Activated naive CD4-positive, alpha-beta T cell treated with anti-CD3 and anti-CD28 coated beads, Interleukin-2, amount 10 ng/mL, durations not matched to agents 7 days and 5 days (primary cell): Measurements from ENCODE around the gene C16orf86.

ENCODE experiments used
- CTCF ChIA-PET: fragments of 350-600 bp; sonication (Branson Sonifier 250); formaldehyde crosslinking; loops from one replicate; lab custom pipeline; 2021; ENCODE audit warnings: antibody characterized with exemption; lab: Charles Lee
- DNase-seq: peaks from one replicate; pipeline ENCODE4 v3.0.0-alpha.2; 2020
- H3K27ac Mint-ChIP-seq: one replicate; pipeline ENCODE4 v1.8.0; 2021; ENCODE audit warnings: mild to moderate bottlenecking, moderate library complexity, mixed read lengths
- H3K27me3 Mint-ChIP-seq: one replicate; pipeline ENCODE4 v1.8.0; 2021; ENCODE audit warnings: mild to moderate bottlenecking, mixed read lengths
- H3K36me3 Mint-ChIP-seq: one replicate; pipeline ENCODE4 v1.8.0; 2021; ENCODE audit warnings: mixed read lengths
- H3K4me1 Mint-ChIP-seq: one replicate; pipeline ENCODE4 v1.8.0; 2021; ENCODE audit warnings: mixed read lengths
- H3K4me3 Mint-ChIP-seq: one replicate; pipeline ENCODE4 v1.8.0; 2021; ENCODE audit warnings: mild to moderate bottlenecking, moderate library complexity, mixed read lengths
- H3K9me3 Mint-ChIP-seq: one replicate; pipeline ENCODE4 v1.8.0; 2021; ENCODE audit warnings: mixed read lengths

C16orf86 gene

DNA sequence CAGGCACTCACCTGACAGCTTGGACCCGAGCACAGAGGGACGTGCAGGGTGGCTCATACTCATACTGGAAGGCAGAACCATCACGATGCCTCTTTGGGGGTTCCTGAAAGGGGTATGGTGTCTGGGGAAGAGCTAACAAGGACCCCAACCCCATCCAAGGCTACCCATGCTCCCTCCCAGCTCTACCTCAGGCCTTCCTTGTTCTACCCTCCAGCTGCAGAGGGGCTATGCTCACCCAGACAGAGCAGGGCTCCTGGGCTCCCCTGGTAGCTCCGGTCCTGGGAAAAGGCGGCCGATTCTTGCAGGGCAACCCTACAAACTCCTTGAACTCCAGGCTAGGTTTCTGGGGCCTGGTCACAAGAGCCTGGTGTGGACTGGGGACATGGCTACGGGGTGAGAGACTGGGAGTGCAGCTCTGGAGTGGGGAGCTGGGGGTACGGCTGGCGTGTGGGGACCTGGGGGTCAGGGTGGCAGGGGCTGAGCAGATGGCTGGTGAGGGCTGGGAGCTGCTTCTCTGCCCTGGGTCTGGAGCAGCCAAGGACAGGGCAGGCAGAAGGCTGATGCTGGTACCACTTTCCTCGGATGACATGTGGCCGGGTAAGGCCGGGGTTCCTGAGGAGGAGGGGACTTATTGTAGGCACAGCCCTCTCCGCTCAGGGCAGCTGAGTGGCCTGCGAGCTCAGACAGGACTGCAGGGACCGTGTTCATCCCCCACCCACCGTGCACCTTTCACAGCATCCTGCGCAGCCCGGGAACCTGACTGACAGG is 8.7 kb upstream of the C16orf86 start:
- H3K36me3 Mint-ChIP-seq, result peaks cover 23% of the 10 kb centered on the region

DNA sequence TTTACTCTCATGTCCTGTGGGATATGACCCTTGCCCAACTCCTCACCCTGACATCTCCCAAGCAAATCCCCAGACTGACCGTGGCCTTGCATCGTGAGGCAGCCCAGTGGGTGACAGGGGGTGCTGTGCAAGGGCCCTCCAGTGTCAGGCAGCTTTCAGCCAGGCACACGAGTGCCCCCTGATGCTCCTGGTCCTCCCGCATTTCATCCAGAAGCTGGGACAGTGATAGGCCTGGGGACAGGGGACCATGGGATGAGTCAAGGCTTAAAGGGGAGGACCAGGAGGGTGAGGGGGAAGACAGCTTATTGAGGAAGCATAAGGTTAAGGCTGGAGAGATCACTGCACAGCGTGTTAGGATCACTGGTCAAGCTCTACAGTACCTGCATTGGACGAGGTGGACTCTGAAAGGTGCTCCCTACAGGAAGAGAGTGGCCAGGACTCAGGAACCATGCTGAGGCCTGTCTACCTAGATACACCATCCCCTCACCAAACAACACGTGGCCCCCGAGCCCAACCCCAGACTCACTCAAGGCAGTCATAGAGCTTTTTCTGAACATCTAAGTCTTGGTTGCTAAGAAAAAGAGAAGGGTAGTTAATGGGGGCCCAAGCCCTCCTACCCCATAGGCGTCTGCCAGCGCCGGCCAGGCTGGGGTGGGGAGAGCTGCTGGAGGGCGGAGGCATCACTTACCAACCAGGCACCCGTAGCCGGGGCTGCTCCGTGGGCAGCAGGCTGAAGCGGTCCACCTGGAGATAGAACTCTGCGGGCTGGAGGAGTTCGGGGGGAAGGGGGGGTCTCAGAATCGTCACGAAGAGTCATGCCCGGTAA is 7.6 kb upstream of the C16orf86 start:
- Mint-ChIP-seq H3K36me3 (peaks cover 23% of the 10 kb centered on the region), H3K4me3 (peak overlapping the region; percentile 95), H3K27me3 (no peaks in the 10 kb centered on the region), H3K27ac (peak overlapping the region; percentile 97), H3K9me3 (no peaks in the 10 kb centered on the region), H3K4me1 (peaks cover 33% of the 10 kb centered on the region)
- CTCF ChIA-PET, result interaction anchor here (0.5 to 4.9 kb wide), 6 partner anchors 15 to 138 kb away, joined by 3 to 33 read pairs (median 14); partner anchors contain the start of genes CARMIL2 and CTCF
- no peak for DNase-seq

More for the DNA sequence above, 8.7 kb upstream of the C16orf86 start:
- H3K9me3 Mint-ChIP-seq, result no peaks in the 10 kb centered on the region
- no peaks in the 10 kb centered on the region for H3K27me3 Mint-ChIP-seq
- H3K27ac Mint-ChIP-seq, result no peak overlapping the region
- no peak for DNase-seq
- peaks cover 32% of the 10 kb centered on the region for H3K4me1 Mint-ChIP-seq
- peak overlapping the region; percentile 95 for H3K4me3 Mint-ChIP-seq
- CTCF ChIA-PET, result interaction anchor here (1.1 to 4.9 kb wide), 4 partner anchors 14 to 137 kb away, joined by 3 to 33 read pairs (median 24); partner anchors contain the start of genes CARMIL2 and CTCF

DNA sequence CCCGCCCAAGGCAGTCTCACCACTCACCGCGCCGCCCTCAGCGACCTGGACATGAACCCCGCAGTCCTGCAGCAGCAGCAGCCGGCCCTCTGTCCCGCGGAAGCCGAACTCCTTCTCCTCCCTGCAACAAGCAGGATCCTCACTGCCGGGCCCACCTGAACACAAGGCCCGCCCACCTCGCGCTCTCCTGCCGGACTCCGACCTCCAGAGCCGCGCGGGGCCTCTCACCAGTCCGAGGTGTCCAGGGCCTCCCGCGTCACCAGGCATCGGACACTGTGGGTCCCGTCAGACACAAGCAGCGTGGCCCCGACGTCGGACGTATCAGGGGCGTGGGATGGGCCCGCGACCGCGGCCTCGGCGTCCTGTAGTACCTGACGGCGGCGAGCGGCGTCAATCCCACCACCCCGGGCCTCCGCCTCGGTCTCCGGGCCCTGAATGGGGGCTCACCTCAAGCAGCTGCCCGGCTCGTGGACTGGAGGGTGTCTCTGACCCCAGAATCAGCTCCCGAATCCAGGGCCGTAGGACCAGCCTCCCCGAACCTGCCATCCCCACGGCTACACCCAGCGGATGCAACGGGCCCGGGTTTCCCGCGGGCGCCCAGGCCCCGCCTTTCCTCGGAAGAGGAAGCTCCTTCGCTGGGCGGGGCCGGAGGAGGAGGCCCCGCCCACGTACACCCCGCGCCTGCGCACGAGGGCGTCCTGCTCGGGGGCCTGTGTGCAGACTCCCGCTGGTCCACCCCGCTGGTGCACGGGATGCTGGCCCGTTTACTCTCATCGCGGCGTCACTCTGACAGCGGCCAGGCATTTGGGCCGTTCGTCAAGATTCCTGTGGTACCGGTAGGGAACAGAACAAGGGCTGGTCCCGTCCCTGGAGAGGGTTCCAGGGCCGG is 6.7 kb upstream of the C16orf86 start, which contains the start of gene ACD:
Gene ACD (minus strand): TSS at position 586 of the 889 bp plus-strand sequence. CDS start 40 bp downstream, at position 546.
- peaks cover 33% of the 10 kb centered on the region for H3K4me1 Mint-ChIP-seq
- H3K27ac Mint-ChIP-seq, result peak within 1 kb of the TSS; percentile 97
- H3K36me3 Mint-ChIP-seq, result peaks cover 24% of the 10 kb centered on the region
- DNase-seq, result peak; percentile 93
- CTCF ChIA-PET, result interaction anchor here (1.1 to 4.9 kb wide), 4 partner anchors 16 to 139 kb away, joined by 3 to 33 read pairs (median 24); partner anchors contain the start of gene CARMIL2
- H3K4me3 Mint-ChIP-seq, result peak within 1 kb of the TSS; percentile 95
- H3K9me3 Mint-ChIP-seq, result no peaks in the 10 kb centered on the region
- no peaks in the 10 kb centered on the region for H3K27me3 Mint-ChIP-seq

DNA sequence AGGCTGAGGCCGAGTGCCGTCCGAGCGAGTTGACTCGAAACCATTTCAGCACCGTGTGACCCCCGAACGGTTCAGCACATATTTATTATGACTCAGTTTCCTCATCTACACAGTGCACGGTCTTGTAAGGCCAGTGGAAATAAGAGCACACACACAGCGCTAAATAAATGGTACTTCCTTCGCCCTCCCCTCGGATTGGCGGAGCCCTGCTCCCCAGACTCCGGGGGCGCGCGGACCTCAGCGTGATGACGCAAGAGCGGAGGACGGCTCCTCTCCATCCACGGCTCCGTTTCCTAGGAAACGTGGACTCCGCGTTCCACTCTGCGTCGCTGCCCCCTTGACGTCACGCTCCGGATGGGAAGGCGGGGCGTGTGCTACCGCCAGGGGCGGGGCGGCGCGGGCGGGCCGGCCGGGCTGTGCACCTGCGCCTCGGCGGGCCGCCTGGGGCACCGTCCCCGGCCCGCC is 6.0 kb upstream of the C16orf86 start, which contains the start of gene PARD6A:
Gene PARD6A (plus strand): TSS at position 397 of the 465 bp plus-strand sequence. CDS start 79 bp downstream, outside the sequence.
- DNase-seq, result peak; percentile 98
- Mint-ChIP-seq H3K9me3 (no peaks in the 10 kb centered on the region), H3K4me3 (peak within 1 kb of the TSS; percentile 95), H3K36me3 (peaks cover 22% of the 10 kb centered on the region), H3K4me1 (peaks cover 34% of the 10 kb centered on the region), H3K27me3 (no peaks in the 10 kb centered on the region), H3K27ac (peak within 1 kb of the TSS; percentile 97)
- CTCF ChIA-PET, result interaction anchor here (1.1 to 4.9 kb wide), 4 partner anchors 16 to 140 kb away, joined by 3 to 33 read pairs (median 24); partner anchors contain the start of gene CARMIL2

DNA sequence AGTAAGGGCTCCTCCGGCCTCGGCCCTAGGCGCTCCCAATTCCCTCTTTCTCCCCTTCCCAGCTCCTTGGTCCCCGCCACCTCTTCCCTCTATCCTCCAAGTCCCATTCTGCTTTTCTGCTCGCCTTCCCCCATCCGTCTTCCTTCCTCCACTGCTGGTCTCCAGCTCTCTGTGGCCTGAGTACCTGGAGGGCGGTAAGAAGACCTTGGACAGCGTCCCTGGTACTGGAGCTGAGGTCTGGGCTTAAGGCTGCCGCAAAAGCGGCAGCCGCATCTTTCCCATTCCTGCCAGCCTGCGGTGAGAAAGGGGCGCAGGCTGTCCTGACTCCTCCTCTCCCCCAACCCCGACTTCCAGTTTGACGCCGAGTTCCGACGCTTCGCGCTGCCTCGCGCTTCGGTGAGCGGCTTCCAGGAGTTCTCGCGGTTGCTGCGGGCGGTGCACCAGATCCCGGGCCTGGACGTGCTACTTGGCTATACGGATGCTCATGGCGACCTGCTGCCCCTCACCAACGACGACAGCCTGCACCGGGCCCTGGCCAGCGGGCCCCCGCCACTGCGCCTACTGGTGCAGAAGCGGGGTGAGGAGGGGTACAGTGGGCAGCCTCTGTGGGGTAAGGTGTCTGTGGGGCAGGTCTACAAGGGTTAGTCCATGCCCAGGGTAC is 5.4 kb upstream of the C16orf86 start:
- no peaks in the 10 kb centered on the region for H3K9me3 Mint-ChIP-seq
- DNase-seq, result peak; percentile 51
- H3K4me3 Mint-ChIP-seq, result peak overlapping the region; percentile 95
- H3K27ac Mint-ChIP-seq, result peak overlapping the region; percentile 86
- H3K27me3 Mint-ChIP-seq, result no peaks in the 10 kb centered on the region
- peaks cover 36% of the 10 kb centered on the region for H3K4me1 Mint-ChIP-seq
- H3K36me3 Mint-ChIP-seq, result peaks cover 19% of the 10 kb centered on the region
- CTCF ChIA-PET, result interaction anchor here (0.6 to 4.9 kb wide), 4 partner anchors 17 to 141 kb away, joined by 4 to 33 read pairs (median 24); partner anchors contain the start of gene CARMIL2

DNA sequence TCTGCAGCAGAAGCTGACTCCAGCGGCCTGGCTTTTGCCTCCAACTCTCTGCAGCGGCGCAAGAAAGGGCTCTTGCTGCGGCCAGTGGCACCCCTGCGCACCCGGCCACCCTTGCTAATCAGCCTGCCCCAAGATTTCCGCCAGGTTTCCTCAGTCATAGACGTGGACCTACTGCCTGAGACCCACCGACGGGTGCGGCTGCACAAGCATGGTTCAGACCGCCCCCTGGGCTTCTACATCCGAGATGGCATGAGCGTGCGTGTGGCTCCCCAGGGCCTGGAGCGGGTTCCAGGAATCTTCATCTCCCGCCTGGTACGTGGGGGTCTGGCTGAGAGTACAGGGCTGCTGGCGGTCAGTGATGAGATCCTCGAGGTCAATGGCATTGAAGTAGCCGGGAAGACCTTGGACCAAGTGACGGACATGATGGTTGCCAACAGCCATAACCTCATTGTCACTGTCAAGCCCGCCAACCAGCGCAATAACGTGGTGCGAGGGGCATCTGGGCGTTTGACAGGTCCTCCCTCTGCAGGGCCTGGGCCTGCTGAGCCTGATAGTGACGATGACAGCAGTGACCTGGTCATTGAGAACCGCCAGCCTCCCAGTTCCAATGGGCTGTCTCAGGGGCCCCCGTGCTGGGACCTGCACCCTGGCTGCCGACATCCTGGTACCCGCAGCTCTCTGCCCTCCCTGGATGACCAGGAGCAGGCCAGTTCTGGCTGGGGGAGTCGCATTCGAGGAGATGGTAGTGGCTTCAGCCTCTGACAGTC is 4.5 kb upstream of the C16orf86 start:
- Mint-ChIP-seq H3K27ac (no peak overlapping the region), H3K4me3 (peak overlapping the region; percentile 95), H3K4me1 (peaks cover 38% of the 10 kb centered on the region), H3K36me3 (peaks cover 19% of the 10 kb centered on the region), H3K27me3 (peaks cover 4% of the 10 kb centered on the region), H3K9me3 (no peaks in the 10 kb centered on the region)
- DNase-seq, result no peak
- CTCF ChIA-PET, result interaction anchor here (1.4 to 10.0 kb wide), 7 partner anchors 10 to 141 kb away, joined by 3 to 151 read pairs (median 15); partner anchors contain the start of genes CARMIL2 and CTCF

DNA sequence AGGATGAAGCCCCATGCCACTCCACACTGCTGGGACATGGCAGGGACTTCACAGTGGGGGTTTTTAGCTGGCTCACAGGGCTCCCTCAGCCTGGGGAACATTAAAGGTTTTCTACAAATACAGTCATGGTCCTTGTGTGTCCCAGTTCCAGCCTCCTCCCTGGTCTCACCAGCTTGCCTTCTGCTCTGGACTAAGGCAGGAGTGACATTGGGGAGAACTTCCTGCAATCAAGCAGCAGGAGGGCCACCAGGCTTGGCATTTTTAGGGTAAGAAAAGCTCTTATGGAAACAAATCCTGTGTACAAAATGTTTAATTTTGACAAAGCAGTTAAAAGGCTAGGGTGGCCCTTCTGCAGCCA is 4.0 kb upstream of the C16orf86 start:
- peak overlapping the region; percentile 23 for H3K4me3 Mint-ChIP-seq
- no peaks in the 10 kb centered on the region for H3K9me3 Mint-ChIP-seq
- no peak for DNase-seq
- CTCF ChIA-PET, result interaction anchor here (1.1 to 10.0 kb wide), 8 partner anchors 10 to 280 kb away, joined by 3 to 151 read pairs (median 8); partner anchors contain the start of genes CARMIL2 and CTCF
- peaks cover 43% of the 10 kb centered on the region for H3K4me1 Mint-ChIP-seq
- H3K27me3 Mint-ChIP-seq, result peaks cover 4% of the 10 kb centered on the region
- peaks cover 17% of the 10 kb centered on the region for H3K36me3 Mint-ChIP-seq
- H3K27ac Mint-ChIP-seq, result no peak overlapping the region

DNA sequence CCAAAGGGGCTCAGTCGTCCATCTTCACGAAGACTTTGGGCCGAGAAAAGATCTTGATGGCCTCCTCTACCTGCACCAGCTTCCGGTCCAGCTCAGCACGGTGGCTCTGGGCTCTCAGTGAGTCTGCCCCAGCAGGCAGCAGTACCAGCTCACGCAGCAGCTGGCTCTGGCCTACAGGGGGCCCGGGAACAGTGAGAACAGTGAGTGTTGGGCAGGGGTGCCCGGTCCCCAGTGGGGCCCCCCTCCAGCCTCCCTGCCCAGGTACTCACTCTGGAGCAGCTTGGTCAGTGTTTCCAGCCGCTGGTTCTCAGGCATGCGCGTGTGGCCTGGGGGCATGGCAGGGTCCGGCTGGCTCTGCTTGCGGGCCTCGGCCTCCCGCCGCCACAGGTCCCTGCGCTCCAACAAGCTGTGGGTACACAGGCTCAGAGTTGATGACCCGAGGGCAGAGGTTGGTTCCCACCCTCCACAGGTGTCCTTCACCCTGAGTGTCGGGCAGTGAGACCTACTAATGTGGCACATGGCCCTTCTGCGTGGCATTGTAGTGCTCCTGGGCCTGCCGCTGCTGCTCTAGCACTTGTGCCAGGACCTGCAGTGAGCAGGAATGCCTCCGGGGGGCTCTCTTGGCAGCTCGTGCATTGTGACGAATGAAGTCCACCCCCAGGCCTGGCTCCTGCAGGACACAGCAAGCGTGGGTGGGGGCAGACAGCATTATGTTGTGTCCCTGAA is 3.3 kb upstream of the C16orf86 start:
- no peak overlapping the region for H3K4me3 Mint-ChIP-seq

DNA sequence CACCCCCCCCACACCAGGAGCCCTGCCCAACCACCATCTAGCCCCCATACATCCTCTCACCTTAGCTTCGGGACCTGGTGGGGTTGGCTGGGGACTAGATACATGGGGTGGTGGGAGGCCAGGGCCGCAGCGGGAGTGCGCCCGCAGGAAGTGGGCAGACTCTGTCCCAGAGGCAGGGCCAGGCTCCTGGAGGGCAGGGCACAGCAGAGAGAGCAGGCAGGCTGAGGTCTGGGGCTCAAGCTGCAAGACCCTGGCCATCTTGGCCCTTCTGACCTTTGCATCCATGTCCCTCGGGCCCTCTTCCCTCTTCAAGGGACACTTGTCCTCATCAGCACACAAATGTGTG is 2.8 kb upstream of the C16orf86 start:
- H3K9me3 Mint-ChIP-seq, result no peaks in the 10 kb centered on the region

More for the DNA sequence above, 3.3 kb upstream of the C16orf86 start:
- Mint-ChIP-seq H3K9me3 (no peaks in the 10 kb centered on the region), H3K4me1 (peaks cover 43% of the 10 kb centered on the region), H3K27me3 (peaks cover 4% of the 10 kb centered on the region), H3K36me3 (peaks cover 13% of the 10 kb centered on the region), H3K27ac (no peak overlapping the region)
- CTCF ChIA-PET, result interaction anchor here (0.5 to 10.0 kb wide), 10 partner anchors 9 to 279 kb away, joined by 3 to 151 read pairs (median 4); partner anchors contain the start of genes CARMIL2 and CTCF
- DNase-seq, result peak; percentile 58

DNA sequence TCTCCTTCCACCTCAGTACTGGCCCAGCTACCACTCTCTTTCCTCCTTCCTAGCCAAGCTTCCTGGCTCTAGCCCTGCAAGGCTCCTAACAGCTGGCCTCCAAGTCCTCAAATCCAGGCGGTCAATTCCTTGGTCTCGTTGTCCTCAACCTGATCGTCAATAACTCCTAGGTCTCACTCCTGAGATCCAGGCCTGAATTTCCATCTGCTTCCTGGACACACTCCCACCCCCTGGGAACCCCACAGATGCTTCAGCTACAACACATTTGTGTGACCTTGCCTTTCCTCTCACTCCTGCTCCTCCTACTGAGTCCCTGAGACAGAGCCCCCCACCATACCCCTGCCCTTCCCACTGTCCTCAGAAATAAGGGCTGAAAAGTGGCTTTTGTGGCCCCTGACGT is 2.4 kb upstream of the C16orf86 start:
- CTCF ChIA-PET, result interaction anchor here (0.7 to 10.0 kb wide), 7 partner anchors 8 to 142 kb away, joined by 3 to 151 read pairs (median 11); partner anchors contain the start of genes CARMIL2 and CTCF
- H3K27ac Mint-ChIP-seq, result no peak overlapping the region
- no peak for DNase-seq
- H3K27me3 Mint-ChIP-seq, result peaks cover 4% of the 10 kb centered on the region
- no peaks in the 10 kb centered on the region for H3K9me3 Mint-ChIP-seq
- peaks cover 10% of the 10 kb centered on the region for H3K36me3 Mint-ChIP-seq
- H3K4me1 Mint-ChIP-seq, result peaks cover 41% of the 10 kb centered on the region
- peak overlapping the region; percentile 8 for H3K4me3 Mint-ChIP-seq

More for the DNA sequence above, 2.8 kb upstream of the C16orf86 start:
- Mint-ChIP-seq H3K27me3 (peaks cover 4% of the 10 kb centered on the region), H3K36me3 (peaks cover 13% of the 10 kb centered on the region), H3K27ac (no peak overlapping the region), H3K4me3 (no peak overlapping the region), H3K4me1 (peaks cover 42% of the 10 kb centered on the region)
- DNase-seq, result no peak
- CTCF ChIA-PET, result interaction anchor here (0.5 to 10.0 kb wide), 8 partner anchors 9 to 279 kb away, joined by 3 to 151 read pairs (median 8); partner anchors contain the start of genes CARMIL2 and CTCF

DNA sequence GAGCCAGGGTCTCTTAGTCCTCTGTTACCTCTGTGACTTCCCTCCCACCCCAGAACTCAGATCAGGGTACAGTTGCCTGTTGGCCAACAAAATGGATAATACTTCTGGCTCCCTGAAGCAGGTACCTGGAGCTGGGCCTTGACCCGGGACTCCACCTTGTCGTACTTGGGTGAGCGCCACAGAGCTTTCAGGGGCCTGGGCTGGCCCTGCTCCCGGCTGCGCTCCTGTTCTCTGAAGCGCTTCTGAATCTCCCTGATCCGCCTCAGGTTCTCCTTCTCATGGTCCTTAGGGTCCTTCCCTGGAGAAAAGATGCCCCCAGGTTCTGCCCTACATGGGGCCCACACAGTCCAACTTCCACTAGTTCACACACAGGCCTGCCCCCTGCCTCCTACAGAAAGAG is 1.7 kb upstream of the C16orf86 start:
- CTCF ChIA-PET, result interaction anchor here (1.7 to 10.0 kb wide), 4 partner anchors 20 to 142 kb away, joined by 4 to 151 read pairs (median 45); partner anchors contain the start of gene CARMIL2
- DNase-seq, result no peak
- Mint-ChIP-seq H3K27ac (no peak overlapping the region), H3K27me3 (peaks cover 4% of the 10 kb centered on the region), H3K9me3 (no peaks in the 10 kb centered on the region), H3K36me3 (peaks cover 9% of the 10 kb centered on the region), H3K4me3 (peak overlapping the region; percentile 46), H3K4me1 (peaks cover 41% of the 10 kb centered on the region)
